HepG2 (cell line): ENCODE results near the gene CPNE4.

Source experiments
- ASH2L ChIP-seq: fragments of 300-600, 200-600 bp; sonication (generic); IDR thresholded peaks from 2 replicates; pipeline ENCODE4 v1.7.0; 2017; ENCODE audit warnings: low read depth, mild to moderate bottlenecking, moderate library complexity, mixed read lengths, low read length; ENCODE audit not compliant: insufficient read length
- EP300 ChIP-seq, 3 experiments: sonication (generic) in 1 of 3; formaldehyde crosslinking in 1 of 3; IDR thresholded peaks; 2 replicates each; pipeline versions ENCODE4 v1.5.1 to v1.6.1; 2011 to 2020; ENCODE audit warnings: low read depth in 2 of 3, low read length in 2 of 3, borderline replicate concordance in 1 of 3, improper control_type of control experiment in 1 of 3, mild to moderate bottlenecking in 1 of 3, missing genetic modification reagents in 1 of 3, moderate library complexity in 1 of 3
- NFRKB ChIP-seq: fragments of 450-650 bp; IDR thresholded peaks from 2 replicates; pipeline ENCODE4 v1.6.1; 2017
- PAWR ChIP-seq: sonication (generic); formaldehyde crosslinking; IDR thresholded peaks from 2 replicates; pipeline ENCODE4 v1.4.0; 2020; ENCODE audit warnings: missing genetic modification reagents, mild to moderate bottlenecking, borderline replicate concordance
- POLR2A ChIP-seq, 2 experiments: IDR thresholded peaks; 2 replicates each; pipeline ENCODE4 v1.6.1; 2011; ENCODE audit warnings: low read depth in 2 of 2, low read length in 2 of 2, mild to moderate bottlenecking in 1 of 2, moderate library complexity in 1 of 2; ENCODE audit not compliant: insufficient read depth in 1 of 2
- TCF7L2 ChIP-seq: IDR thresholded peaks from 2 replicates; pipeline ENCODE4 v1.6.1; 2011; ENCODE audit warnings: mild to moderate bottlenecking, low read depth, low read length, moderate library complexity
- ZFP1 ChIP-seq: IDR thresholded peaks from 2 replicates; pipeline ENCODE4 v1.6.1; 2016
- ZKSCAN8 ChIP-seq: IDR thresholded peaks from 2 replicates; pipeline ENCODE4 v1.6.1; 2016; ENCODE audit warnings: borderline replicate concordance, missing genetic modification reagents, missing compliant biosample characterization
- ZNF160 ChIP-seq: sonication (generic); formaldehyde crosslinking; IDR thresholded peaks from 2 replicates; pipeline ENCODE4 v1.8.0; 2022; ENCODE audit warnings: mild to moderate bottlenecking, inconsistent platforms, missing genetic modification reagents
- ZSCAN12 ChIP-seq: sonication (generic); formaldehyde crosslinking; IDR thresholded peaks from 2 replicates; pipeline ENCODE4 v1.9.0; 2021; ENCODE audit warnings: mild to moderate bottlenecking, missing genetic modification reagents
- TF ChIP-seq, protein P1 (sequence below): IDR thresholded peaks from 2 replicates; pipeline ENCODE4 v1.6.1; 2016; ENCODE audit warnings: low read depth, control low read depth
- TF ChIP-seq, protein P2 (sequence below): sonication (generic); formaldehyde crosslinking; IDR thresholded peaks from 2 replicates; pipeline ENCODE4 v1.4.0; 2020; ENCODE audit warnings: low read depth, missing genetic modification reagents

DNA sequence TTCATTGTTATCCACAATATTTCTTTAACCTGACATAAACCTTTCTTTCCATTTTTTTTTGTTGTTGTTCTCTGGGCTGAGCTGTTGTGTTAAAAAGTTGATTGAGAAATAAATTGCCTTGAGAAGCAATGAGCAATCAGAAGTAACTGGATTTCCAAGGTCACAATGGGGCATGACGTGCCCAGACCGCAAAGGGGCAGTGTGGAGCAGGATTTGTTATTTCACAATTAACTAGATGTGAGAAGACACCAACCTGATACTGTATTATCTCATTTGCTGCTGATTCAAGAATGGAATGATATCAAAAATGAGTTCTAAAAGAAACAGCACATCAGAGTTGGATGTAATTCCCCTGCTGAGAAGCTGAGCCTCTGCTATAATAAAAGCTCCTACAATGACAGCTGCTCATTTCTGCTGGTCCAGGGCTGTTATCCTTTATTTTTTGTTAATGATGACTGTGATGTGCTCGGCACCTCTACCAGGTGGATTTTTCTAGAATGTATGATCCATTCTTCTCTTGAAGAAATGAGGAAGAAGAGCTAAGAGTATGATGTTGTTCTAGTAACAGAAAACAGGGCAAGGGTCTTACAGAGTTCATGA, 28.1 kb downstream of the CPNE4 start:
- TF ChIP-seq TCF7L2 (no peak), ZKSCAN8 (CRISPR knock-in tag) (no peak), POLR2A (IDR thresholded peaks at IDR 0.05; ENCODE audit: insufficient read depth in 1 of 2, low read depth in 2 of 2, low read length in 2 of 2) (no peak), ASH2L (no peak), EP300 (IDR thresholded peaks at IDR 0.05; ENCODE audit: low read depth in 2 of 2, low read length in 2 of 2) (no peak), EP300 (CRISPR knock-in tag; IDR thresholded peaks at IDR 0.05; ENCODE audit: borderline replicate concordance) (no peak), PAWR (no peak), ZSCAN12 (CRISPR knock-in tag) (no peak), ZFP1 (CRISPR knock-in tag) (no peak), ZNF160 (CRISPR knock-in tag) (no peak), NFRKB (no peak)
- TF ChIP-seq, protein P1, sequence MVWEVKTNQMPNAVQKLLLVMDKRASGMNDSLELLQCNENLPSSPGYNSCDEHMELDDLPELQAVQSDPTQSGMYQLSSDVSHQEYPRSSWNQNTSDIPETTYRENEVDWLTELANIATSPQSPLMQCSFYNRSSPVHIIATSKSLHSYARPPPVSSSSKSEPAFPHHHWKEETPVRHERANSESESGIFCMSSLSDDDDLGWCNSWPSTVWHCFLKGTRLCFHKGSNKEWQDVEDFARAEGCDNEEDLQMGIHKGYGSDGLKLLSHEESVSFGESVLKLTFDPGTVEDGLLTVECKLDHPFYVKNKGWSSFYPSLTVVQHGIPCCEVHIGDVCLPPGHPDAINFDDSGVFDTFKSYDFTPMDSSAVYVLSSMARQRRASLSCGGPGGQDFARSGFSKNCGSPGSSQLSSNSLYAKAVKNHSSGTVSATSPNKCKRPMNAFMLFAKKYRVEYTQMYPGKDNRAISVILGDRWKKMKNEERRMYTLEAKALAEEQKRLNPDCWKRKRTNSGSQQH (CRISPR knock-in tag): no peak
- TF ChIP-seq, protein P2, sequence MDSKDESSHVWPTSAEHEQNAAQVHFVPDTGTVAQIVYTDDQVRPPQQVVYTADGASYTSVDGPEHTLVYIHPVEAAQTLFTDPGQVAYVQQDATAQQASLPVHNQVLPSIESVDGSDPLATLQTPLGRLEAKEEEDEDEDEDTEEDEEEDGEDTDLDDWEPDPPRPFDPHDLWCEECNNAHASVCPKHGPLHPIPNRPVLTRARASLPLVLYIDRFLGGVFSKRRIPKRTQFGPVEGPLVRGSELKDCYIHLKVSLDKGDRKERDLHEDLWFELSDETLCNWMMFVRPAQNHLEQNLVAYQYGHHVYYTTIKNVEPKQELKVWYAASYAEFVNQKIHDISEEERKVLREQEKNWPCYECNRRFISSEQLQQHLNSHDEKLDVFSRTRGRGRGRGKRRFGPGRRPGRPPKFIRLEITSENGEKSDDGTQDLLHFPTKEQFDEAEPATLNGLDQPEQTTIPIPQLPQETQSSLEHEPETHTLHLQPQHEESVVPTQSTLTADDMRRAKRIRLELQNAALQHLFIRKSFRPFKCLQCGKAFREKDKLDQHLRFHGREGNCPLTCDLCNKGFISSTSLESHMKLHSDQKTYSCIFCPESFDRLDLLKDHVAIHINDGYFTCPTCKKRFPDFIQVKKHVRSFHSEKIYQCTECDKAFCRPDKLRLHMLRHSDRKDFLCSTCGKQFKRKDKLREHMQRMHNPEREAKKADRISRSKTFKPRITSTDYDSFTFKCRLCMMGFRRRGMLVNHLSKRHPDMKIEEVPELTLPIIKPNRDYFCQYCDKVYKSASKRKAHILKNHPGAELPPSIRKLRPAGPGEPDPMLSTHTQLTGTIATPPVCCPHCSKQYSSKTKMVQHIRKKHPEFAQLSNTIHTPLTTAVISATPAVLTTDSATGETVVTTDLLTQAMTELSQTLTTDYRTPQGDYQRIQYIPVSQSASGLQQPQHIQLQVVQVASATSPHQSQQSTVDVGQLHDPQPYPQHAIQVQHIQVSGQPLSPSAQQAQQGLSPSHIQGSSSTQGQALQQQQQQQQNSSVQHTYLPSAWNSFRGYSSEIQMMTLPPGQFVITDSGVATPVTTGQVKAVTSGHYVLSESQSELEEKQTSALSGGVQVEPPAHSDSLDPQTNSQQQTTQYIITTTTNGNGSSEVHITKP: no peak
